ENCODE measurements around the gene POU6F1.

DNA sequence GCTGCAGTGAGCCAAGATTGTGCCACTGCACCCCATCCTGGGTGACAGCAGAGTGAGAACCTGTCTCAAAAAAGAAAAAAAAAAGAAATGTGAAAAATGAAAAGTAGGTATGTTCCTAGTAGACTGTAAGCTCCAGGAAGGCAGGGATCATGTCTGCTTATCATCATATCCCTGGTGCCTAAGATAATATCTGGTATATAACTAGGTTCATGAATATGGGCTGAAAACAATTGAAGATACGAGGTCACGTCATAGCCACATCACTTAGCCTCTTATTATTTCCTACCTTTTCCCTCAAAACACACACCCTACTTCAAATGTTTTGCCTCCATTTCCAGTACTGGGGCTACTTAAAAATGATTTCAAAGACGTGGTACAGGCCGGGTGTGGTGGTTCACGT lies 3.0 kb downstream of the POU6F1 start:
- TF ChIP-seq, protein P1, sequence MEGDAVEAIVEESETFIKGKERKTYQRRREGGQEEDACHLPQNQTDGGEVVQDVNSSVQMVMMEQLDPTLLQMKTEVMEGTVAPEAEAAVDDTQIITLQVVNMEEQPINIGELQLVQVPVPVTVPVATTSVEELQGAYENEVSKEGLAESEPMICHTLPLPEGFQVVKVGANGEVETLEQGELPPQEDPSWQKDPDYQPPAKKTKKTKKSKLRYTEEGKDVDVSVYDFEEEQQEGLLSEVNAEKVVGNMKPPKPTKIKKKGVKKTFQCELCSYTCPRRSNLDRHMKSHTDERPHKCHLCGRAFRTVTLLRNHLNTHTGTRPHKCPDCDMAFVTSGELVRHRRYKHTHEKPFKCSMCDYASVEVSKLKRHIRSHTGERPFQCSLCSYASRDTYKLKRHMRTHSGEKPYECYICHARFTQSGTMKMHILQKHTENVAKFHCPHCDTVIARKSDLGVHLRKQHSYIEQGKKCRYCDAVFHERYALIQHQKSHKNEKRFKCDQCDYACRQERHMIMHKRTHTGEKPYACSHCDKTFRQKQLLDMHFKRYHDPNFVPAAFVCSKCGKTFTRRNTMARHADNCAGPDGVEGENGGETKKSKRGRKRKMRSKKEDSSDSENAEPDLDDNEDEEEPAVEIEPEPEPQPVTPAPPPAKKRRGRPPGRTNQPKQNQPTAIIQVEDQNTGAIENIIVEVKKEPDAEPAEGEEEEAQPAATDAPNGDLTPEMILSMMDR (conservative IDR thresholded peaks at IDR 0.05; ENCODE audit: low read length): no peak
- no peak for TF ChIP-seq EZH2phosphoT487 (IDR thresholded peaks at IDR 0.05; ENCODE audit: borderline replicate concordance)

Data from Loucy (cell line).